Activated T-helper 1 cell treated with Interleukin-2 at 50 U/mL for 16 hours (primary cell): ENCODE data around the gene RAB7B.

Experiments used
- DNase-seq: peaks from one replicate; pipeline ENCODE4 v3.0.0-alpha.2; 2020; ENCODE audit warnings: low read depth

Gene RAB7B

DNA sequence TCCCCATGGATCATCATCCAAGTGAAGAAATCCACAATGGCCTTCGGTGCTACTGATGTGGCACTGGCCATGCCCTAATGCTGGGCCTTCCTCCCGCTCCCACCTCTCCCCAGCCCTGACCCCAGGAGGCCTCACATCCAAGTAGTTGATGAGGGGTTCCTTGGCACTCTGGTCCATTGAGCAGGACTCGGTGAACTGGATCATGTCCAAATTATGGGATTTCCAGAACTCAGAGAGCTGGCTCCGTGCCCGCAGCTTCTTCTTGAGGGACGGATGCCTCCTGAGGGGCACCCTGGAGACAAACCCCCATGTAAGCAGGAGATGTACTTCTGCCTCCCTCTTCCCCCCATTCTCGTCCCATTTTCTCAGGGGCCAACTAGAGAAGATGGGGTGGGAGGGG lies 19.6 kb upstream of the RAB7B start:
- no peak for DNase-seq

GRCh38 chr1:206021626-206022365 lies 18.6 kb upstream of the RAB7B start:
- DNase-seq: no peak

GRCh38 chr1:206021008-206021625 lies 17.9 kb upstream of the RAB7B start:
- no peak for DNase-seq

GRCh38 chr1:206020393-206021007 lies 17.3 kb upstream of the RAB7B start:
- no peak for DNase-seq

DNA sequence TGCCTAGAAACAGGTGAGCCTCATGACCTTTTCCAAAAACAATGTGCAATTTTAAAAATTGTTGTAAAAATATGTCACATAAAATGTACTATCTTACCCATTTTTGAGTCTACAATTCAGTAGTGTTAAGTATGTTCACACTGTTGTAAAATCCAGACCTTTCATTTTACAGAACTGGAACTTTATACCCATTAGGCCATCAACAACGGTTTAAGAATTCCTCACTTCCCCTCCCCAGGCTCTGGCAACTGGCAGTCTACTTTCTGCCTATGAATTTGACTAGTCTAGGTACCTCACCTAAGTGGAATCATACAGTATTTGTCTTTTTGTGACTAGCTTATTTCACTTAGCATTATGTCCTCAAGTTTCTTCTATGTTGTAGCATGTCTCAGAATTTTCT lies 11.9 kb upstream of the RAB7B start:
- DNase-seq: no peak

DNA sequence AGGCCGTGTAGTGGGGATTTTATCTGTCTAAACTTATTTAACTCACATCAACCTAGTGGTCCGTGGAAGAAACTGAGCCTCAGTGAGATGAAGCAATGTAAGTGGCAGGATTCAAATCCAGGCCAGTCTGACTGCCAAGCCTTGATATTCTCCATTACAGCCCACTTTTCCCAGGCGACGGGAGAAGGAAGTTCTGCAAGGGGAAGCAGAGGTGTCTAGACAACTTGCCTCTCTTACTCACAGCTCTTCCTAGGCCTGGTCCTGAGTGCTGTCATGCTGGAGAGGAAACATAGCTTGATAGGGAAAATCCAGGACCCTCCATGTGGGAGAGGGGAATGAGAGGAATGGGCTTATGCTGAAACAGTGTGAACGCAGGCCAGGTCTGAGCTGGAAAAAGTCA lies 11.4 kb upstream of the RAB7B start:
- no peak for DNase-seq

- DNase-seq: no peak
Observed at GRCh38 chr1:206013026-206013795, 10.0 kb upstream of the RAB7B start.

DNA sequence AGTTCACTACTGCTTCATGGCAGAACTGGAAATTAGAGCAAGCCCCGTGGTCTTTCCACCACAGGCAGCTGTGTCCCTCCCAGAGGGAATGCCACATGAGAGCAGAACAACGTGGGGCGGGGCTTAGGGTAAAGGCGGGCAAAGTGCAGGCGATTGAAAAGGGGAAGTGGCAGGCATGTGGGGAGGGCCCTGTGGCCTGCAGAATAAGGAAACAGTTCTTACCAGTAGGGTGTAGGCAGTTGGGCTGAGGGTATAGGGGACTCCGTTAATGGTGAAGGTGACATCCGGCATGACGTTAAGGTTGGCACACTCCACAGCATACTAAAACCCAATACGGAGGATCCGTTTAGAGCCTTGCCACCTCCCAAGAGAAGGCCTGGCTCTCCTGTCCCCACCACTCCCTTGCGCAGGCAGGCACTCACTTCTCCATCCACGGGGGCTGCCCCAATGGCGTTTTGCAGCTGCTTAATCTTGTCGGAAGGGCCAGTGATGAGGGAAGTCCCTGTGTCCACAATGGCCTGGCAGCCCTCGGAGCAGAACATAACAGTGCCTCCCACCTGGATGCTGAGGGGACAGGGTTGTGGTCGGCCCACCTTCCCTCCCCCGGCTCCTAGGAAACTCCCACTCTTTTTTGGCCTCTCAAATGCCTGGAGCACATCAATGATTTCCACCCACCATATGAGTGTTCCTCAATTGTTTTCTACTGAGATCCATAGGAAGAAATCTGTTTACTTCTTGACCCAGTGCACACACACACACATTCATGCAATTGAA lies 9.1 kb upstream of the RAB7B start:
- DNase-seq: no peak

GRCh38 chr1:206011057-206011456 lies 7.9 kb upstream of the RAB7B start:
- no peak for DNase-seq

GRCh38 chr1:206010060-206010459 lies 6.9 kb upstream of the RAB7B start:
- DNase-seq: no peak

DNA sequence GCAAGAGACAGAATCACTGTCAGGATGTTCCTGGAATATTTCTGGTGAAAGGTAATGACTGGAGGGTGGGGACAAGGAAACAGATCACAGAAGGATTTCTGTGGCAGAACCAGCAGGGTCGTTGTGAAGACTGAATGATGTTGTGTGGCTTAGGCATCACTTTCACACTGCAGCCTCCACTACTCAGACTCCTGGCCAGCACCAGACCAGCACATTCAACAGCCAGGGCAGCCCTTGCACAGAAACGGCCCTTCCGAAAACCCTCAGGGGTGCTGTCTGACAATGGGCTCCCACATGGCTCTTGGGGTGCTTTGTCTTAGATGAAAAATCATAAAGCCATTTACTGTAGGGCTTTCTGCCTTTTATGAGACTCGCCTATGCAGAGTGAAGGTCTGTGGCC lies 3.8 kb upstream of the RAB7B start:
- DNase-seq: no peak

DNA sequence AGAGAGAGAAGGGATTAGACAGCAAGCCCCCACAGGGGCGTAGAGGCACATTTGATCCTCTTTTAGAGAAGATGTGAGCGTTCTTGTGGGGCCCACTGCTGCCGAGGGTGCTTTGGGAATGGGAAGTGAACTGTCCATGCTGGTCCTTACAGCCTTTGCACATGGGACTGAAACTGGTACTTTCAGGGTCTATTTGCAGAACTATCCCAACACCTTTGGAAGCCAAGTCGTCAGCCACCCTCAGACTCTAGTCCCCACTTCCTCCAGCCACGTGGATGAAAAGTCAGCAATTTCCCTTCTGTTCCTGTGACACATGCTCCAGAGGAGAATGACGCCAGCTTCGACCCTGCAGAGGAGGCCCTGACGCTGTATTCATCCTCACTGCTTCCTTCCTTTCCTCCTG lies 2.6 kb upstream of the RAB7B start:
- no peak for DNase-seq

DNA sequence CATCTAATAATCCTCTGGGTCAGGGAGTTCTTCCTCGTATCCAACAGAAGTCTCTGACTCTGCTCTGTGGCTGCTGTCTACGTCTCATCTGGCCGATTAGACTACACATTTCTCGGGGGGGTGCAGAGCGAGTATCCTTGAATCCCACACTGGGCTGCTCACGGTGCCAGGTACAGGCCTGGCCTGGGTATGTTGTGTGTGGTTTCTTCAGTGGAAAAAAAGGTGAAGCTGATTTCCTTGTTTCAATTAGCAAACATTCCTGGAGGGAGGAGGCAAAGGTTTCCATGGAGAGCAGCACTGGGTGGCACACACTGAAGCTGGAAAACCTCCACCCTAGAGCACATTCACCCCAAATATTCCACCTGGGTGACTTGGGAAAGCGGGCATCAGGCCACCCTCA lies 2.0 kb upstream of the RAB7B start:
- no peak for DNase-seq

DNA sequence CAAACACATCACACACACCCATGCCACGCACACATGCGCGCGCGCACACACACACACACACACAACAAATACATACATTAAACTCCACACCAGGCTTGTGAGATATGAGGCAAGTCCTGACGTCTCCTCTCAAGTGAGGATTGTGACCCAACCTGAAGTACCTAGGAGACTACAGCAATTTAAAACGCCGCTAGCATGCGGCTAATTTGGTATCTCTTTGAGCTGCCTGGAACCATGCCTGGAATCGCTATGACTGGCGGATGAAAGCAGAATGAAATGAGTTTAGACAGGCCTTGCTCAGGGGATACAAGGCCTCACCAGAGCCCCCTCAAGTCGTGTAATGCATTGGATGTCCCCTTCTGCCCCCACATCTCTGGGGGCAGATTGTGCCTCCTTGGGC lies 1.6 kb upstream of the RAB7B start:
- DNase-seq: no peak

GRCh38 chr1:206003854-206004800 lies 932 bp upstream of the RAB7B start:
- DNase-seq: no peak

DNA sequence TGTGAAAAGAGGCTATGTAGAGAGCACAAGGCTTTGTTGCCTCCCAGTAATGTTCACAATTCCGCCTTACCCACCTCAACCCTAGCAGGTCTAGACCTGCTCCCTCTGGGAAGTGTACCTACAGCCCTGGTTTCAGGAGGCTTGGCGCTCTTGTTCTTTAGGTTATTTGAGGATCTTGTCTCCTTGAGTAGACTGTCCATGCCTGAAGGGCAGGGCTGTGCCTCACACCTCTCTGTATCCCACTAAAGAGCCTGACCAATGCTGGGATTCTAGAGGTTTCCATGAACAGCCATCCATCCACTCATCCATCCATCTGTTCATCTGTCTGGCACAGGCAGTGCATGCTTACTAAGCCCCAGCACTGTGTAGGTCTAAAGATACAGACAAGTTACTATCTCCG lies 1.0 kb downstream of the RAB7B start:
- DNase-seq: no peak

GRCh38 chr1:206001476-206001888 lies 1.7 kb downstream of the RAB7B start:
- DNase-seq: no peak

- DNase-seq: no peak
Observed at GRCh38 chr1:206000641-206001339, 2.4 kb downstream of the RAB7B start.

DNA sequence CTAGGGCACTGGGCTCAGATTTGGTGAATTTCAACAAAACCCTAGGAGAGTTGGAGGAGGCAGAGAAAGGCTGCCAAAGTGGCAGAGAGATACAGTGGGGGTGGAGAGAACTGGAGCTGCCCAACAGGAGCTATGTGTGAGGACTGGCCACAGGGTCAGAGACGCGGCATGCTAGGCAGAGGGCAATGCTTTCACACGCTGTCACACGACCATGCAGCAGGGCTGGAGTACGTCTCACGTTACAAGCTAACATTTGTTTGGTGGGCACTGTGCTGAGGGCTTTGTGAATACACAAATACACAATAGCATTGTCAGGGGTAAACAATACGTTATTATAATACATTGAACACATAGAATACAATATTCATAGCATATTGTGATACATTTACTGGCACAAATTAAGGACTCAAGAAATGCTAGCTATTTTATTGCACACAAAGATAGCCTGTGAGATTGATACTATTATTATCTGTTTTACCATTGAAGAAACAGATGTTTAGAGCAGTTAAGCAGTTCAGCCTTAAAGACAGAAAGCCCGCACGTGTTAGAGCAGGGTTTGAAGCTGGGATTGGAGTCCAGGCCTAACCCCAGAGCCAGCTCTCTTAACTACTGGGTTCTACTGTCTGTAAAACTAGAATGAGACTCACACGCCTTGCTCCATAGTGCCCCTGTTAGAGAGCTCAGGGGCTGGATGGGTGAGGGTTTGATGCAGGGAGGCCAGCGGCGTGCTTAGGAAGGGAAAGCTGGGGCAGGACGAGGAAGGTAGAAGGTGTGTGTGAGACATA lies 4.5 kb downstream of the RAB7B start:
- DNase-seq: no peak
